OCI-LY1 (cell line): ENCODE measurements around the gene SEPTIN10.

Source experiments
- CTCF ChIP-seq: fragments of 200-600 bp; sonication (generic), shearing (Covaris generic); IDR thresholded peaks from 2 replicates; pipeline ENCODE4 v1.5.1; 2017; ENCODE audit warnings: mild to moderate bottlenecking, antibody characterized with exemption, low read length, moderate library complexity, mixed read lengths
- EZH2 ChIP-seq: fragments of 200-600 bp; sonication (generic), shearing (Covaris generic); IDR thresholded peaks from 2 replicates; pipeline ENCODE4 v1.8.0; 2017; ENCODE audit warnings: borderline replicate concordance, mixed run types, mild to moderate bottlenecking, antibody characterized with exemption, low read length, moderate library complexity, mixed read lengths

- TF ChIP-seq EZH2 (no peak), CTCF (no peak)
Observed at GRCh38 chr2:109523121-109523520, 90.6 kb downstream of the SEPTIN10 start.
